ENCODE data around the gene YTHDF1. TPM values are rescaled to one million over a fixed set of nuclear protein-coding genes. Genes with fewer than 3 reads are reported as not detected.
A peak's percentile ranks its signal among the peaks of the same experiment; 100 is the strongest.

YTHDF1 gene
- total and polyA plus RNA-seq, 12 donors: 15.3 to 31.6 (median 21.4) TPM

- DNase-seq: peak; percentile 47 to 58
- Histone ChIP-seq H3K4me3 (no peak overlapping the region), H3K27ac (no peak overlapping the region), H3K36me3 (no peaks in the 10 kb centered on the region), H3K4me1 (peaks cover 0 to 10% (median 4%) of the 10 kb centered on the region in 9 donors), H3K27me3 (peaks cover 0 to 62% (median 46%) of the 10 kb centered on the region in 7 donors), H3K9me3 (no peaks in the 10 kb centered on the region)
- intact Hi-C loops (cut with DNase I): loop anchor here in 4 of 10 donors (2.0 to 5.0 kb wide), 2 partner anchors 174 kb away; no protein-coding TSS in a partner anchor
- WGBS, 2 donors: 11 to 12% methylated on average over 17 of the region's 17 CpGs
- TF ChIP-seq CTCF (IDR thresholded peaks at IDR 0.05): peak; percentile 15 to 66 (median 55)
- peak; percentile 66 to 90 (median 82) for ATAC-seq
Observed at GRCh38 chr20:63230800-63231268, 14.9 kb upstream of the YTHDF1 start.

- ATAC-seq (no peak), DNase-seq (no peak)
- 50 to 60% methylated on average over 13 of the region's 13 CpGs for WGBS, 2 donors
- Histone ChIP-seq H3K9me3 (no peaks in the 10 kb centered on the region), H3K4me3 (no peak overlapping the region), H3K27ac (no peak overlapping the region), H3K36me3 (no peaks in the 10 kb centered on the region), H3K27me3 (peaks cover 0 to 49% (median 32%) of the 10 kb centered on the region in 7 donors), H3K4me1 (peaks cover 0 to 22% (median 9%) of the 10 kb centered on the region in 9 donors)
- intact Hi-C loops (cut with DNase I): no loop called here
- TF ChIP-seq CTCF (IDR thresholded peaks at IDR 0.05): no peak
Observed at GRCh38 chr20:63228806-63229205, 12.9 kb upstream of the YTHDF1 start.

- no peak for ATAC-seq
- Histone ChIP-seq H3K36me3 (no peaks in the 10 kb centered on the region), H3K27ac (no peak overlapping the region), H3K9me3 (no peaks in the 10 kb centered on the region), H3K4me1 (peaks cover 0 to 22% (median 9%) of the 10 kb centered on the region in 9 donors), H3K4me3 (no peak overlapping the region), H3K27me3 (peaks cover 0 to 38% (median 23%) of the 10 kb centered on the region in 7 donors)
- DNase-seq: no peak
- TF ChIP-seq CTCF (IDR thresholded peaks at IDR 0.05): no peak
- WGBS, 2 donors: 92 to 96% methylated on average over 5 of the region's 5 CpGs
- intact Hi-C loops (cut with DNase I): no loop called here
Observed at GRCh38 chr20:63227260-63227659, 11.3 kb upstream of the YTHDF1 start.

GRCh38 chr20:63226042-63226943 lies 10.4 kb upstream of the YTHDF1 start:
- Histone ChIP-seq H3K4me3 (no peak overlapping the region), H3K9me3 (no peaks in the 10 kb centered on the region), H3K4me1 (peaks cover 0 to 22% (median 9%) of the 10 kb centered on the region in 9 donors), H3K27me3 (peaks cover 0 to 30% (median 18%) of the 10 kb centered on the region in 7 donors), H3K27ac (no peak overlapping the region), H3K36me3 (no peaks in the 10 kb centered on the region)
- WGBS, 2 donors: 77 to 79% methylated on average over 19 of the region's 19 CpGs
- intact Hi-C loops (cut with DNase I): no loop called here
- DNase-seq (no peak), ATAC-seq (no peak)
- no peak for TF ChIP-seq CTCF (IDR thresholded peaks at IDR 0.05)
